ACHN (cell line): Measurements from ENCODE around the gene PCDH9.

Source experiments
- DNase-seq: peaks from one replicate; pipeline ENCODE4 v3.0.0-alpha.2; 2015
- in situ Hi-C: cut with HindIII; loops from 2 replicates; pipeline ENCODE4 v1.10.0; 2017; ENCODE audit warnings: low sequenced_read_pairs, low pct_ligation_motif_present, low pct_unique_long_range_greater_than_20kb

The PCDH9 gene

DNA sequence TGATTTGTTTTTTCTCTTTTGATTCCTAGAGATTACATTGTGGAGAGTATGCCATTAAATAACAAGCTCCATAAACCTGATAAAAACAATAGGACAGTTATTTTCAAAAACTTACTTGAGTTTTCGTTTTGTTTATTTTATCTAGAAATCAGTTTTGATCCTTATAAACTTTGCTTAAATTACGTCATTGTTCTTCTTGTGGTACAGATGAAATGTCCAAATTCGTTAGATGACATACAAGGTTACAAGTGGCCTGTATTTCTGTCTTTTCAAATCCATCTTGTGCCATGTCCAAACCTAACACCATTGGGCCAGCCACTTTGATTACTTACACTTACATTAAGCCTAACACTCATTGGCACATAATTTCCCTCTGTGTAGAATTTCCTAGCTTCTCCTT is 372.0 kb downstream of the PCDH9 start:
- in situ Hi-C loops, result no loop called here
- no peak for DNase-seq

DNA sequence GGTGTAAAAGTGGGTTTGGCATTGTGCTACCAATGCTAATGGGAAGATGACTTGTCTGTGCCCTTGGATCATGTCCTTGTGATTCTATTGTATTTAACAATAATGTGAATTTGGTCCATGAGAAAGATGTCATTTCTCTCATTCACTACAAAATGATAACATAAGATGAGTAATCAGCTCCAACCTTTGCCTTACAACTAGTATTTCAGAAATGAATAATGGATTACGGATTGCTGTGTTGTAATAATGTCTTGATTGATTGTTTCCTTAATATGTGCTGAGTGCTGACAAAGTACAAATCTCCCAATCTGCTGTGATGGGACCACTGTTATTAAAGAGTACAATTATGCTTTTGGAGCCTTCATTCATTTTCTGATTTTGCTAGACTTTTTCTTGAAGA is 375.0 kb downstream of the PCDH9 start:
- in situ Hi-C loops, result no loop called here
- DNase-seq, result no peak

- no peak for DNase-seq
- in situ Hi-C loops, result no loop called here
Measured at GRCh38 chr13:66853564-66853963, 376.6 kb downstream of the PCDH9 start.

- no peak for DNase-seq
- in situ Hi-C loops, result no loop called here
Measured at GRCh38 chr13:66849706-66850105, 380.4 kb downstream of the PCDH9 start.

DNA sequence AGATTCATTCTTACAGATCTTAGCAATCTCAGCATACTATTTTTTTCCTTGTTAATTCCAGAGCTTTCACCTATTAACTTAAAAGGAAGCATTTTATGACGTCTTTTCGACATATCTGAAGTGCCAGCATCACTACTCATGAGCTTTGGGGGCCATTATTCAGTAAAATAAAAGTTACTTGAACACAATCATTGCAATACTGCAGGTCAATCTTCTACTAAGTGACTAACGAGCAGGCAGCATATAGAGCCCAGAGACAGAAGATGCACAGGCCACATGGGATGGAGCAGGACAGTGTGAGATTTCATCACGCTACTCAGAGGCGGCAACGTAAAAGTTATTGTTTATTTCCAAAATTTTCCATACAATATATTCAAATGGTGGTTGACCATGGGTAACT is 382.6 kb downstream of the PCDH9 start:
- in situ Hi-C loops, result no loop called here
- no peak for DNase-seq

- no peak for DNase-seq
- in situ Hi-C loops, result no loop called here
Measured at GRCh38 chr13:66845393-66845792, 384.7 kb downstream of the PCDH9 start.

- in situ Hi-C loops, result no loop called here
Measured at GRCh38 chr13:66844933-66845332, 385.2 kb downstream of the PCDH9 start.

DNA sequence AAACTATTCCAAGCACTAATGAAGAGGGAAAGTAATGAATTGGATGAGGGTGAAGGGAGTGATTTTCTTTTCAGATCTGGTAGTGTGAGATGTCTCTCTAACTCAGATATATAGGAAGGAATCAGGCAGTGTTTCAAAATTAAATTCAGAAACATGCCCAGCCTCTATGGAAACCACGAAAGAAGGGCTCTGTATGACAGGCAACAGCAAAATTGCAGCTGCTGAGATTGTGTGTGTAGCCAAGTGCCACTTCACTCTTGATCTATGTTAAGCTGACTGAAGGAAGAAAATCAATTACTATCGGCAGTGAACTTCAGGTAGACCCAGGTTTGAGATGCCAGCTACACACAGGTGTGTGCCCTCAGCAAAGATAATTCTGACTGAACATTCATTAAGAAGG is 387.4 kb downstream of the PCDH9 start:
- no peak for DNase-seq
- in situ Hi-C loops, result no loop called here

More at GRCh38 chr13:66844933-66845332, 385.2 kb downstream of the PCDH9 start:
- no peak for DNase-seq

- no peak for DNase-seq
- in situ Hi-C loops, result no loop called here
Measured at GRCh38 chr13:66840621-66841020, 389.5 kb downstream of the PCDH9 start.

DNA sequence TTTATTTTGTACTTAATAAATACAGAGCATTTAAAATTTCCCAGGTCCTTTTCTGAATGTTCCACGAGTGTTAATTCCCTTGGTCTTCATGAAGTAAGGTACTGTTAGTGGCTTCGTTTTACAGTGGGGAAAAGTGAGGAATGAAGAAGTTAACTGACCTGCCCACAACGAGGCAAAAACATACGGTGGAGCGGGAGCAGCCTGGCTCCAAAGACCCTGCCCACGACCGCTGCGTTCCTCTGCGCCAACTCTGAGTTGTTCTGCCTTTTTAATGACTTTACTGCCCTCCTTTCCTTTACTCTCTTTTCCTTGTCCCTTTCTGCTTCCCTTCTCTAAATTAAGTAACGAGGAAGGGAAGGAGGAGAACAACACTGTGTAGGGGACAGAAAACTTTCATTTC is 392.9 kb downstream of the PCDH9 start:
- DNase-seq, result no peak
- in situ Hi-C loops, result no loop called here

GRCh38 chr13:66835040-66835628 is 395.0 kb downstream of the PCDH9 start:
- in situ Hi-C loops, result no loop called here
- DNase-seq, result no peak

DNA sequence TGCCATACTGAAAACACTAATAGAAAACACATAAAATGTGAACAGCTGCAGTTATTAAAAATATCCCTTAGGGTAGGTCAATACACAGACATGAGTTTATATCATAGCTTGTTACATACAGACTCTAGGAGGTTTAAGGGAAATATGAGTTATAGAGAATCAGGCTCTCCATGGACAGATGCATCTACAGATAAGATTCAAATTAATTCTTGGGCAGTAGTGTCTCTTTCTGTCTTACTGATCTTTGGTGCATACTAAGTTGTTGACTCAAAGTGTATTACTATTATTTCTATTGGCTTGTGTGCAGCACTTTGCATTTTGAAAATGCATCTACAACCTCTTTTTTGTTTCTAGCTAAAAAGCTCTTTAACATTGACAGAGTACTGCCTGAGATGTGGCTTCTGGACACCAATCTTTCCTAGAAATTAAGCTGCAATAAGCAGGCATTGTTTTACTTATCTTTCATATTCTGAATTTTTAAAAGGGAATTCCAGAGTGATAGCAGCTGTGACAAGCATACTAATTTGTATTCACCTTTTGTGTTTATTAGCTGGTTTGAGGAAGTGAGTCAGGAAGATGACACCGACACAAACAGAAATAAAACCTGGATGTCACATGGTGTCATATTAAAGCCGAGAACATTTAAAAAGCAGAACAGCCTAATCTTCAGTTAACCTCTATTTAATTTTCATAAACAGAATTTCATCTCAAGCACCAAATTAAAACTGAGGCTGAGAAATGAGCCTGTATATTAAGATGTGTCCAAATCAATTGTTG is 399.0 kb downstream of the PCDH9 start:
- DNase-seq, result no peak
- in situ Hi-C loops, result no loop called here

- in situ Hi-C loops, result no loop called here
- DNase-seq, result no peak
Measured at GRCh38 chr13:66829803-66830202, 400.3 kb downstream of the PCDH9 start.

DNA sequence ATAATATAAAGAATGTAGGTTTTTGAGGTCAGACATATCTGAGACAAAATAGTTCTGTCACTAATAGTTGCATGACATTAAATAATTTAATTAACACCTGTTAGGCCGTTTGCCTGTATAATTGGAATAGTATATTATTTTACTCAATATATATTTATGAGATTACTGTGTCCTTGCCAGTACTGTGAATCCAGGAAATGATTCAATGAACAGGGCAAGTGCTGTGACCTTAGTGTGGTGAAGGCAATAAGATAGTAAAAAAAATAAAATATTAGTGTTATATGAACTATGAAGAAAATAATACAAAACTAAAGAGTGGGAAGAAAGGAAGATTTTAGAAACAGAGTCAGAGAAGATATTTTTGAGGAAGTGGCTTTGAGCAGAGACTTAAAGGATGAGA is 403.7 kb downstream of the PCDH9 start:
- no peak for DNase-seq
- in situ Hi-C loops, result no loop called here

DNA sequence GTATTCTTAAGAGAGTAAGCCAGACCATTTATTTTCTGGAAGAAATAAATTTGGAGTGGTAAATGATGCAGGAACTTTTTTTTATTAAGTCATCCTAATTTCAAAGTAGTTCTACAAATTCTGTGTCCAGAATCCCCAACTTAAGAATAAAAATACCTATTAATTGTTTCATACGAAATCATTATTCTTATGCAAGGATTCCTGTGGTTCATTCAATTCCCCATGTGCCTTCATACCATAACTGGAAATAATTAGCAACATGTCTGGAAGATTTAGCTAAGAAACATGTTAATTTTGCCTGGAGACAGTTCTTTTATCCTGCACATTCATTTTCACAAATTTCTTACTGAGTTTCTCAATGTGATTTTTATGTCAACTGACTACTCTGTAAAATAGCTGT is 408.6 kb downstream of the PCDH9 start:
- DNase-seq, result no peak
- in situ Hi-C loops, result no loop called here

DNA sequence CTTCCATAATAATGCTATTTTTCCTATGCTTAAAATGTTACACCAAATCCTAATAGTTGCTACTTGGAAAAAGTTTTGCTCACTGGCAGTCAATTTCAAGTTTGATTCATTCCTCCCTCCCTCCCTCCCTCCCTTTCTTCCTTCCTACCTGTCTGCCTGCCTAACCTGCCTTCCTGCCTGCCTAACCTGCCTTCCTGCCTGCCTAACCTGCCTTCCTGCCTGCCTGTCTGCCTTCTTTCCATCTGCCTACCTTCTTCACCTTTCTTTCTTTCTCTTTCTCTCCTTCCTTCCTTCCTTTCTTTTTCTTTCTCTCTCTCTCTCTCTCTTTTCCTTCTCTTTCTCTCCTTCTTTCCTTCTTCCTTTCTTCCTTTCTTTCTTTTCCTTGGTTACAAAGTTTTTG is 418.7 kb downstream of the PCDH9 start:
- in situ Hi-C loops, result no loop called here
- DNase-seq, result no peak

- in situ Hi-C loops, result no loop called here
- no peak for DNase-seq
Measured at GRCh38 chr13:66809485-66809884, 420.7 kb downstream of the PCDH9 start.

GRCh38 chr13:66807251-66807650 is 422.9 kb downstream of the PCDH9 start:
- DNase-seq, result no peak
- in situ Hi-C loops, result no loop called here

GRCh38 chr13:66805657-66806056 is 424.5 kb downstream of the PCDH9 start:
- in situ Hi-C loops, result no loop called here
- no peak for DNase-seq

DNA sequence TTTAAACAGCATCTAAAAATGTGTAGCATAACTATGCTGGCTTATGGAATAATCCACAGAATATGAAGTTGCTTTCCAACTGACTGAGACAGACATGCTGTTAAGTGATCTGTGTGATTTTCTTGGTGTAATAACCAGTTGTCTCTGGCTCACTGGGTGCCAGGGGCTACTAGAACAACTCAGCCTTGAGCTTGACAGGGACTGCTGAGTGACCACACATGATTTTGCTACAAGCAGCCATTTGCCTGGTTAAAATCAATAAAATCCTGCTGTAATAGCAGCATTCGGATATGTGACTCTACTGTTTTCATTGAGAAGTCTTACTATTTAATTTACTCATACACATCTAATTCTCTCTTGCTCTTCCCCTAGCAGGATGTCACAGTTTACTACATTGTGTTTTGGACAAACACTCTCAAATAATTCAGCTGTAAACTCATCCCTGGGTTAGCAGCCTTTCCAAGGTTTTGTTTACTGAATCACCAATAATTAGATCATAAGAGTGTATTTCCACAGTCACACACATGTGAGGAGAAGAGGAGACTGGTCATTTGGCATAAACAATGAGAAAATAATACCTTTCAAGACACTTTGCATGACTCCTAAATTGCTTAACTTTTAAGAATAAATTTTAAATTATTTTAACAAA is 426.2 kb downstream of the PCDH9 start:
- no peak for DNase-seq
- in situ Hi-C loops, result no loop called here
